GM10266 (cell line): ENCODE data around the gene CCDC39.
"Not testable (repeated sequence)": the region's sequence is repeated elsewhere in the genome, so short reads cannot be mapped to it uniquely, and the experiment has no call there.

ENCODE experiments used
- DNase-seq: peaks from one replicate; pipeline ENCODE4 v3.0.0; 2012; ENCODE audit errors: extremely low spot score
- TF ChIP-seq, protein P1 (sequence below): IDR thresholded peaks from 2 replicates; pipeline ENCODE4 v1.5.1; 2012; ENCODE audit warnings: mild to moderate bottlenecking, low read depth; ENCODE audit not compliant: control insufficient read depth, insufficient read depth; ENCODE audit errors: missing control alignments

Gene CCDC39

DNA sequence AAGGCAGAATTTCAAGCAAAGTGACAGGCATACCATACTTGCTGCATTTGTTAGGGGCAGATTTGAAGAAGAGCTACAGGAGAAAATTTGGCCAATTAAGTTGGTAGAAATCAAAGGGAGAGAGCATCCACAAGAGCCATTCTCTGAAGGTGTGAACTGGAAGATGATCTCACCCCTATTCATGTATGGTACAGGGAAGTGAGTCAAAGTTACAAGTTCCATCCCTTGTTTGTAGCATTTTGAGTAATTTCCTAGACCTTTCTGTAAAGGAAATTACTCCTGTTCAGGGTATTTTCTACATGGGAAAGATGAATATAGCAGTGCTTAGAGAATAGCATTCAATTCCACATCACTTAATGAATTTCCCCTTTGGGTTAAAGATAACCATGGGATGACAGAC lies 48.9 kb downstream of the CCDC39 start:
- DNase-seq = no peak
- TF ChIP-seq, protein P1, sequence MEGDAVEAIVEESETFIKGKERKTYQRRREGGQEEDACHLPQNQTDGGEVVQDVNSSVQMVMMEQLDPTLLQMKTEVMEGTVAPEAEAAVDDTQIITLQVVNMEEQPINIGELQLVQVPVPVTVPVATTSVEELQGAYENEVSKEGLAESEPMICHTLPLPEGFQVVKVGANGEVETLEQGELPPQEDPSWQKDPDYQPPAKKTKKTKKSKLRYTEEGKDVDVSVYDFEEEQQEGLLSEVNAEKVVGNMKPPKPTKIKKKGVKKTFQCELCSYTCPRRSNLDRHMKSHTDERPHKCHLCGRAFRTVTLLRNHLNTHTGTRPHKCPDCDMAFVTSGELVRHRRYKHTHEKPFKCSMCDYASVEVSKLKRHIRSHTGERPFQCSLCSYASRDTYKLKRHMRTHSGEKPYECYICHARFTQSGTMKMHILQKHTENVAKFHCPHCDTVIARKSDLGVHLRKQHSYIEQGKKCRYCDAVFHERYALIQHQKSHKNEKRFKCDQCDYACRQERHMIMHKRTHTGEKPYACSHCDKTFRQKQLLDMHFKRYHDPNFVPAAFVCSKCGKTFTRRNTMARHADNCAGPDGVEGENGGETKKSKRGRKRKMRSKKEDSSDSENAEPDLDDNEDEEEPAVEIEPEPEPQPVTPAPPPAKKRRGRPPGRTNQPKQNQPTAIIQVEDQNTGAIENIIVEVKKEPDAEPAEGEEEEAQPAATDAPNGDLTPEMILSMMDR = no peak

DNA sequence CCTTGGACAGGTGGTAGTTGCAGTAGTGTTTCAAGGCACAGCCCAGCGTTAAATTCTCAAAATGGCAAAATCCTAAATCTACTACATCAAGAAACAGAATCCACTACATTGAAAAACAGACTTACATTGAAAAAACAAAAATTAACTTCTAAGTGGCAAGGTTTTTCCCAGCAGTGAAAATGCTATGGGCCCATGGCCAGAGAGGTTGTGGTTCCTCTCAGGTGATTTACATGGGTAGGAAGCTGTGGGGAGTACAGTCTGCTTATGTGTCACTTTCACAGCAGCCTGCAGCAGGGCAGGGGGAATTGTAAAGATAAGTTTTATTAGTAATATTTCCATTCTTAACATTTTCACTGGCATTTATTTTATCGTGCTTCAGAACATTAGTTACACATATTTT lies 52.4 kb downstream of the CCDC39 start:
- peak; percentile 51 for DNase-seq
- TF ChIP-seq, protein P1 = no peak

DNA sequence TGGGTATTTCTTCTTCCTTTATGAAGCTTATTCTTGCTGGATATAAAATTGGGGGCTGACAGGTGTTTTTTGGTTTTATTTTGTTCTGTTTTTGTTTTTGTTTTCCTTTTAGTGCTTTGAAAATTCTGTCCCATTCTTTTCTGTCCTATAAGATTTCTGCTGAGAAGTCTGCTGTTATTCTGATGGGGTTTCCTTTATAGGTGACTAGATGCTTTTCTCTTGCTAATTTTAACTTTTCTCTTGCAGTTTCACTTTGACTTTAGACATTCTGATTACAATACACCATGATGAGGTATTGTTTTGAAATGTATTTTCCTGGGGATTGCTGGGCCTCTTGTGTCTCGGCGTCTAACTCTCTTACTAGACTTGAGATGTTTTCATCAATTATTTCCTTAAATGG lies 54.6 kb downstream of the CCDC39 start:
- no peak for DNase-seq
- TF ChIP-seq, protein P1 = no peak

DNA sequence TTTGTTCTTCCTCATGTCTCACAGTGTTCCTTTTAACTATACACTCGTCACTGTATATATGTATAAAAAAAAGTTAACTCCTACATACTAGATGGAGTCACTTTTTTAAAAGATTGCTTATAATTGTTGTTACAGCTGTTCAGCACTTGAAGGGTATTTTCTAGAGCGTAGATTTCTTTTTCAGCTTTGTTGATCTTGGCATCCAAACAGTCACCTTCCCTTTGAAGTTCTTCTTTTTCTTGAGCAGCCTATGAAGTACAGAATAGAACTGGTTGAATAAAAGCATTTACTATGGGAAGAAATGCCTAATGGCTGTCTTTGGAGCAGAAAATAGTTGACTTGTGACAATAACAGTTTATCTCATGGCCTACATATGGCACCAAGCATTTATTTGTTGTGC lies 59.6 kb downstream of the CCDC39 start:
- DNase-seq = no peak
- TF ChIP-seq, protein P1 = no peak

DNA sequence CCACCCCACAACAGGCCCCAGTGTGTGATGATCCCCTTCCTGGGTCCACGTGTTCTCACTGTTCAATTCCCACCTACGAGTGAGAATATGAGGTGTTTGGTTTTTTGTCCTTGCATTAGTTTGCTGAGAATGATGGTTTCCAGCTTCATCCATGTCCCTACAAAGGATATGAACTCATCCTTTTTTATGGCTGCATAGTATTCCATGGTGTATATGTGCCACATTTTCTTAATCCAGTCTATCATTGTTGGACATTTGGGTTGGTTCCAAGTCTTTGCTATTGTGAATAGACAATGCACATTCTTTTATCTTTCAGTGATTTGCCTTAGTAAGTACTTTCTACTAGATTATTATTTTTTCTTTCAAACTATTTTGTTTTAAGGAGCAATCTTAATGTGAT lies 60.7 kb downstream of the CCDC39 start:
- DNase-seq = not testable (repeated sequence)

DNA sequence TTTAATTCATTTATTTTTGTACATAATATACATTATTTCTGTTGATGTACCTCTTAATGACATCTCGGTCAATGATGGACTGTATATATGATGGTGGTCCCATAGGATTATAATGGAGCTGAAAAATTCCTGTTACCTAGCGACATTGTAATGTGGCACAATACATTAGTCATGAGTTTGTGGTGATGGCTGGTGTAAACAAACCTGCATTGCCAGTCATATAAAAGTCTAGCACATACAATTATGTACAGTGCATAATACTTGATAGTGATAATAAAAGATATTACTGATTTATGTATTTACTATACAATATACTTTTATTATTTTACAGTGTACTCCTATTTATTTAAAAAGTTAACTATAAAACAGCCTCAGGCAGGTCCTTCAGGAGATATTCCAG lies 62.2 kb downstream of the CCDC39 start:
- no peak for DNase-seq
- TF ChIP-seq, protein P1 = no peak

DNA sequence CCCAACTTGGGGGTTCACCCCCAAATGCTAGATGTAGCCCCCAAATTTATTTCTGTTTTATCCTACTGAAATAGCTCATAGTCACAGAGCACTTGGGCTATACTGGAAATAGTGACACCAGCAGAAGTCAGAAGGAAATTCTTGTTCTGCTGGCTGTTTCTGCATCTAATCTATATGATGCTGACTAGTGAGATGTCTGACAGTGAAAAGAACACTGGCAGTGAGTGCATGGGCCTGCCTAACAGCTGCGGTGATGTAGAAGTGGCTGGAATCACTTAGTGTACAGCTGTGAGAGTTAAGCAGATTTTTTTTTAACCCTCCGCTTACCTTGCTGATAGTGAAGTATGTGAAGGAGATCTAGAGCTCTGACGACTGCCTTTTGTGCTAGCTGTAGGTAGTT lies 63.3 kb downstream of the CCDC39 start:
- DNase-seq = no peak
- TF ChIP-seq, protein P1 = no peak

DNA sequence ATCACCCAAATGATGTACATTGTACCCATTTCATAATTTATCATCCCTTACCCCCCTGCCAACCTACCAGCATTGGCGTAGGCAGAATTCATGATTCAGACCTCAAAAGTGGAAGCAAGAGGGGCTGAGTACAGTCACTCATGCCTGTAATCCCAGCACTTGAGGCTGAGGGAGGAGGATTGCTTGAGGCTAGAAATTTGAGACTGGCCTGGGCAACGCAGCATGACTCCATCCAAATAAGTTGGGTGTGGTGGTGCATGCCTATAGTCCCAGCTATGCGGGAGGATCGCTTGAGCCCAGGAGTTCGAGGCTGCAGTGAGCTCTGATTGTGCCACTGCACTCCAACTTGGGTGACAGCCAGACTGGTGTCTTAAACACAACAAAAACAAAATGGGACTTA lies 66.9 kb downstream of the CCDC39 start:
- TF ChIP-seq, protein P1 = no peak
- no peak for DNase-seq
